SK-N-SH (cell line): ENCODE measurements around the gene SCN3A. TPM values are rescaled to one million over a fixed set of nuclear protein-coding genes. Genes with fewer than 3 reads are reported as not detected.

ENCODE experiments used
- CTCF ChIA-PET: fragments of 300-600, 350-600 bp; formaldehyde crosslinking; extraction: SDS; loops from one replicate; lab custom pipeline; 2021; lab: Yijun Ruan, JAX
- POLR2A ChIA-PET: fragments of 350-600 bp; sonication (Branson Sonifier 250); formaldehyde crosslinking; extraction: SDS; loops from one replicate; lab custom pipeline; 2020; ENCODE audit warnings: antibody characterized with exemption, inconsistent platforms; lab: Yijun Ruan, JAX
- DNase-seq: peaks from one replicate; pipeline ENCODE4 v3.0.0; 2012
- H2AFZ ChIP-seq: fragments of 200-600 bp; sonication (generic); 2 replicates; pipeline ENCODE4 v1.8.1; 2016; ENCODE audit warnings: antibody characterized with exemption, mild to moderate bottlenecking, low read depth
- H3F3A ChIP-seq: fragments of 200-600 bp; sonication (generic); replicated peaks from 2 replicates; pipeline ENCODE3; 2016; ENCODE audit warnings: antibody characterized with exemption, mild to moderate bottlenecking; ENCODE audit not compliant: insufficient read depth
- H3K27ac ChIP-seq, 2 experiments: fragments of 200-500 bp in 1 of 2; fragments of 200-600 bp in 1 of 2; sonication (Bioruptor generic) in 1 of 2; sonication (generic), shearing (Covaris generic) in 1 of 2; 2 replicates each; pipeline versions ENCODE4 v1.5.1 to v1.6.1; 2014 to 2016; ENCODE audit warnings: low read depth in 2 of 2, inconsistent platforms in 1 of 2, low read length in 1 of 2, mild to moderate bottlenecking in 1 of 2, mixed read lengths in 1 of 2
- H3K27me3 ChIP-seq: fragments of 200-600 bp; sonication (generic), shearing (Covaris generic); 2 replicates; pipeline ENCODE4 v1.6.1; 2016; ENCODE audit warnings: mixed run types; ENCODE audit not compliant: insufficient read depth
- H3K36me3 ChIP-seq, 2 experiments: fragments of 200-500 bp in 1 of 2; fragments of 200-600 bp in 1 of 2; sonication (Bioruptor generic) in 1 of 2; sonication (generic) in 1 of 2; replicated peaks in 1 of 2; 2 replicates each; pipeline versions ENCODE3 to v1.5.1; 2014 to 2016; ENCODE audit warnings: low read length in 1 of 2, mild to moderate bottlenecking in 1 of 2; ENCODE audit not compliant: insufficient read depth in 2 of 2, control insufficient read depth in 1 of 2
- H3K4me1 ChIP-seq, 2 experiments: fragments of 200-500 bp in 1 of 2; fragments of 200-600 bp in 1 of 2; sonication (Bioruptor generic) in 1 of 2; sonication (generic), shearing (Covaris generic) in 1 of 2; 2 replicates each; pipeline versions ENCODE4 v1.5.1 to v1.6.1; 2014 to 2016; ENCODE audit warnings: low read depth in 1 of 2, low read length in 1 of 2, mixed run types in 1 of 2; ENCODE audit not compliant: insufficient read depth in 2 of 2, control insufficient read depth in 1 of 2
- H3K4me2 ChIP-seq: fragments of 200-600 bp; sonication (generic), shearing (Covaris generic); 2 replicates; pipeline ENCODE4 v1.6.1; 2017; ENCODE audit warnings: mixed run types
- H3K4me3 ChIP-seq, 2 experiments: fragments of 200-500 bp in 1 of 2; fragments of 200-600 bp in 1 of 2; sonication (Bioruptor generic) in 1 of 2; sonication (generic), shearing (Covaris generic) in 1 of 2; 2 replicates each; pipeline versions ENCODE4 v1.5.1 to v1.8.1; 2014 to 2016; ENCODE audit warnings: low read depth in 2 of 2, inconsistent platforms in 1 of 2, low read length in 1 of 2, mild to moderate bottlenecking in 1 of 2, mixed read lengths in 1 of 2, moderate library complexity in 1 of 2
- H3K79me2 ChIP-seq: fragments of 200-600 bp; sonication (generic); 2 replicates; pipeline ENCODE4 v1.8.1; 2017; ENCODE audit warnings: mild to moderate bottlenecking; ENCODE audit not compliant: insufficient read depth
- H3K9ac ChIP-seq: fragments of 200-600 bp; sonication (generic); 2 replicates; pipeline ENCODE4 v1.6.1; 2017; ENCODE audit warnings: mixed run types
- H3K9me2 ChIP-seq: fragments of 200-600 bp; sonication (generic); 2 replicates; pipeline ENCODE4 v1.6.1; 2017; ENCODE audit warnings: mixed run types
- H3K9me3 ChIP-seq: fragments of 200-600 bp; sonication (generic); 2 replicates; pipeline ENCODE4 v1.6.1; 2017; ENCODE audit warnings: mixed run types, mild to moderate bottlenecking, moderate library complexity
- H4K20me1 ChIP-seq: fragments of 200-600 bp; sonication (generic); 2 replicates; pipeline ENCODE4 v1.6.1; 2017; ENCODE audit warnings: mild to moderate bottlenecking, mixed run types; ENCODE audit not compliant: insufficient read depth
- CTCF ChIP-seq: fragments of 200-600 bp; sonication (generic); IDR thresholded peaks from 2 replicates; pipeline ENCODE4 v1.6.1; 2017; ENCODE audit warnings: antibody characterized with exemption, mild to moderate bottlenecking, moderate library complexity
- FOSL2 ChIP-seq: IDR thresholded peaks from 2 replicates; pipeline ENCODE4 v1.4.0; 2012; ENCODE audit warnings: low read depth, mild to moderate bottlenecking, moderate library complexity, borderline replicate concordance
- FOXJ3 ChIP-seq: sonication (generic); formaldehyde crosslinking; IDR thresholded peaks from 2 replicates; pipeline ENCODE4 v1.5.1; 2020; ENCODE audit warnings: mild to moderate bottlenecking, missing genetic modification reagents
- IRF3 ChIP-seq: fragments of 150-350 bp; IDR thresholded peaks from 2 replicates; pipeline ENCODE4 v1.6.1; 2016; ENCODE audit warnings: mild to moderate bottlenecking, low read depth, low read length
- JUND ChIP-seq: IDR thresholded peaks from 2 replicates; pipeline ENCODE4 v1.4.0; 2012
- MEF2A ChIP-seq: IDR thresholded peaks from 2 replicates; pipeline ENCODE4 v1.4.0; 2012; ENCODE audit warnings: low read depth, borderline replicate concordance
- MXI1 ChIP-seq: IDR thresholded peaks from 2 replicates; pipeline ENCODE4 v1.6.1; 2012; ENCODE audit warnings: mild to moderate bottlenecking, low read depth, low read length, improper control_type of control experiment
- NFIC ChIP-seq: IDR thresholded peaks from 2 replicates; pipeline ENCODE4 v1.4.0; 2012; ENCODE audit warnings: borderline replicate concordance
- NRF1 ChIP-seq: IDR thresholded peaks from 2 replicates; pipeline ENCODE4 v1.6.1; 2012; ENCODE audit warnings: low read depth, mild to moderate bottlenecking, low read length
- RAD21 ChIP-seq: IDR thresholded peaks from 2 replicates; pipeline ENCODE4 v1.6.1; 2012; ENCODE audit warnings: mild to moderate bottlenecking, low read length
- REST ChIP-seq: IDR thresholded peaks from 2 replicates; pipeline ENCODE4 v1.6.1; 2012; ENCODE audit warnings: mild to moderate bottlenecking, low read depth, low read length, moderate library complexity
- SIN3A ChIP-seq: IDR thresholded peaks from 2 replicates; pipeline ENCODE4 v1.6.1; 2012; ENCODE audit warnings: low read depth, mild to moderate bottlenecking, low read length, moderate library complexity, borderline replicate concordance
- SMC3 ChIP-seq: IDR thresholded peaks from 2 replicates; pipeline ENCODE4 v1.6.1; 2012; ENCODE audit warnings: low read depth, low read length, improper control_type of control experiment
- YY1 ChIP-seq: IDR thresholded peaks from 2 replicates; pipeline ENCODE4 v1.4.0; 2012; ENCODE audit warnings: low read depth, mild to moderate bottlenecking
- ZBTB33 ChIP-seq: IDR thresholded peaks from 2 replicates; pipeline ENCODE4 v1.4.0; 2012; ENCODE audit warnings: low read depth, borderline replicate concordance
- WGBS: methylation state at CpG from one replicate; pipeline ENCODE4 v1.1.6; 2017; ENCODE audit warnings: low lambda C conversion rate; 5-methylcytosine and 5-hydroxymethylcytosine counted together
- polyA plus RNA-seq, 3 experiments: library from polyadenylated mRNA; depleted of rRNA; stranded (reverse); fragments of >200 nt; gene quantifications; 2 replicates each; pipeline ENCODE4 v1.2.3, GENCODE V29; 2012

The SCN3A gene
- polyA plus RNA-seq, 1 of the 3 experiments (the other 2 are of a cell fraction), result 0.33 TPM

GRCh38 chr2:165205865-165206264 is 2.0 kb upstream of the SCN3A start:
- Histone ChIP-seq H2AFZ (no peak overlapping the region), H3K9me3 (no peaks in the 10 kb centered on the region), H3K9ac (no peak overlapping the region), H3K9me2 (no peaks in the 10 kb centered on the region; the same call in 1 of the 2 replicates), H3K79me2 (no peaks in the 10 kb centered on the region), H3F3A (no peaks in the 10 kb centered on the region), H3K4me3 (no peak overlapping the region), H3K4me2 (no peak overlapping the region), H4K20me1 (no peaks in the 10 kb centered on the region), H3K27me3 (no peaks in the 10 kb centered on the region), H3K4me1 (no peaks in the 10 kb centered on the region; a peak in 1 of 4 replicates), H3K36me3 (no peaks in the 10 kb centered on the region), H3K27ac (no peak overlapping the region)
- WGBS, result 75% methylated on average over 2 of the region's 2 CpGs
- TF ChIP-seq REST (no peak), ZBTB33 (no peak), FOSL2 (no peak), CTCF (no peak), SMC3 (no peak), NRF1 (no peak), RAD21 (no peak), MEF2A (no peak), YY1 (no peak), FOXJ3 (no peak), JUND (no peak), IRF3 (no peak), MXI1 (no peak), SIN3A (no peak), NFIC (no peak)
- ChIA-PET CTCF (interaction anchor here (0.6 to 11.3 kb wide), 8 partner anchors 7 to 523 kb away, joined by 3 to 300 read pairs (median 10); no protein-coding TSS in a partner anchor), POLR2A (no interaction called here)
- no peak for DNase-seq
